Measurements from ENCODE around the gene AKAP1.
A peak's percentile ranks its signal among the peaks of the same experiment; 100 is the strongest.
"Not testable (repeated sequence)": the region's sequence is repeated elsewhere in the genome, so short reads cannot be mapped to it uniquely, and the experiment has no call there.

The AKAP1 gene

GRCh38 chr17:57077000-57077399 lies 8.0 kb upstream of the AKAP1 start:
- no peak for DNase-seq (ENCODE audit: low read depth in 3 of 3)

- DNase-seq (ENCODE audit: low read depth in 3 of 3): no peak
Measured at GRCh38 chr17:57078274-57078673, 6.8 kb upstream of the AKAP1 start.

GRCh38 chr17:57080718-57081117 lies 4.3 kb upstream of the AKAP1 start:
- DNase-seq (ENCODE audit: low read depth in 3 of 3): no peak

GRCh38 chr17:57082441-57082840 lies 2.6 kb upstream of the AKAP1 start:
- no peak for DNase-seq (ENCODE audit: low read depth in 3 of 3)

- DNase-seq (ENCODE audit: low read depth in 3 of 3): no peak
Measured at GRCh38 chr17:57084361-57084801, 665 bp upstream of the AKAP1 start.

- peak; percentile 31 to 48 (median 35) for DNase-seq (ENCODE audit: low read depth in 3 of 3)
Measured at GRCh38 chr17:57085448-57086068, 512 bp downstream of the AKAP1 start.

GRCh38 chr17:57086069-57086930 lies 1.3 kb downstream of the AKAP1 start:
- DNase-seq (ENCODE audit: low read depth in 3 of 3): peak in 1 of 3 experiments; percentile 13

- DNase-seq (ENCODE audit: low read depth in 3 of 3): no peak
Measured at GRCh38 chr17:57088298-57088697, 3.3 kb downstream of the AKAP1 start.

GRCh38 chr17:57089391-57089790 lies 4.3 kb downstream of the AKAP1 start:
- no peak for DNase-seq (ENCODE audit: low read depth in 3 of 3)

- no peak for DNase-seq (ENCODE audit: low read depth in 3 of 3)
Measured at GRCh38 chr17:57090560-57091185, 5.6 kb downstream of the AKAP1 start.

GRCh38 chr17:57091186-57091618 lies 6.2 kb downstream of the AKAP1 start:
- DNase-seq (ENCODE audit: low read depth in 3 of 3): no peak

- no peak for DNase-seq (ENCODE audit: low read depth in 3 of 3)
Measured at GRCh38 chr17:57092171-57092570, 7.1 kb downstream of the AKAP1 start.

- no peak for DNase-seq (ENCODE audit: low read depth in 3 of 3)
Measured at GRCh38 chr17:57092779-57093178, 7.7 kb downstream of the AKAP1 start.

- DNase-seq (ENCODE audit: low read depth in 3 of 3): no peak
Measured at GRCh38 chr17:57096472-57097202, 11.6 kb downstream of the AKAP1 start.

- no peak for DNase-seq (ENCODE audit: low read depth in 3 of 3)
Measured at GRCh38 chr17:57097832-57098421, 12.9 kb downstream of the AKAP1 start.

GRCh38 chr17:57099165-57099564 lies 14.1 kb downstream of the AKAP1 start:
- DNase-seq (ENCODE audit: low read depth in 3 of 3): no peak

GRCh38 chr17:57102122-57102521 lies 17.1 kb downstream of the AKAP1 start:
- DNase-seq (ENCODE audit: low read depth in 3 of 3): no peak

GRCh38 chr17:57102660-57103059 lies 17.6 kb downstream of the AKAP1 start:
- not testable (repeated sequence) for DNase-seq (ENCODE audit: low read depth in 3 of 3)

GRCh38 chr17:57104461-57105175 lies 19.6 kb downstream of the AKAP1 start:
- no peak for DNase-seq (ENCODE audit: low read depth in 3 of 3)

GRCh38 chr17:57105591-57105990 lies 20.5 kb downstream of the AKAP1 start:
- DNase-seq (ENCODE audit: low read depth in 3 of 3): no peak

All from stimulated activated CD4-positive, alpha-beta T cell treated with anti-CD3 and anti-CD28 coated beads, TNF-alpha, amount 100 ng/mL, for 4 hours (primary cell).